Hepatocyte (in vitro differentiated cells): ENCODE data around the gene PSD2. TPM values are rescaled to one million over a fixed set of nuclear protein-coding genes. Genes with fewer than 3 reads are reported as not detected.

ENCODE experiments used
- DNase-seq: peaks from one replicate; pipeline ENCODE4 v3.0.0-alpha.2; 2016; ENCODE audit warnings: low spot score
- H2AFZ ChIP-seq: fragments of 200-600 bp; sonication (generic); 2 replicates; pipeline ENCODE4 v1.6.0; 2016; ENCODE audit warnings: antibody characterized with exemption, mild to moderate bottlenecking
- H3K27ac ChIP-seq: fragments of 200-600 bp; sonication (generic); 2 replicates; pipeline ENCODE4 v1.5.1; 2016; ENCODE audit warnings: mild to moderate bottlenecking
- H3K27me3 ChIP-seq: fragments of 200-600 bp; sonication (generic); 2 replicates; pipeline ENCODE4 v1.6.1; 2016
- H3K36me3 ChIP-seq: fragments of 200-600 bp; sonication (generic); replicated peaks from 2 replicates; pipeline ENCODE4 v1.5.1; 2016; ENCODE audit warnings: low read depth; ENCODE audit not compliant: insufficient read depth
- H3K4me1 ChIP-seq: fragments of 200-600 bp; sonication (generic); 2 replicates; pipeline ENCODE4 v1.5.1; 2016; ENCODE audit warnings: mild to moderate bottlenecking, moderate library complexity; ENCODE audit not compliant: insufficient read depth
- H3K4me2 ChIP-seq: fragments of 200-600 bp; sonication (generic); 2 replicates; pipeline ENCODE4 v1.6.0; 2016
- H3K4me3 ChIP-seq: fragments of 200-600 bp; sonication (generic); 2 replicates; pipeline ENCODE4 v1.5.1; 2016; ENCODE audit warnings: mild to moderate bottlenecking
- H3K79me2 ChIP-seq: fragments of 200-600 bp; sonication (generic); 2 replicates; pipeline ENCODE4 v1.6.0; 2017; ENCODE audit warnings: mild to moderate bottlenecking
- H3K9me2 ChIP-seq: fragments of 200-600 bp; sonication (generic); replicated peaks from 2 replicates; pipeline ENCODE4 v1.6.0; 2017; ENCODE audit warnings: mild to moderate bottlenecking; ENCODE audit not compliant: insufficient read depth
- H3K9me3 ChIP-seq: fragments of 200-600 bp; sonication (generic); 2 replicates; pipeline ENCODE4 v1.5.1; 2016; ENCODE audit warnings: low read depth, mild to moderate bottlenecking
- H4K20me1 ChIP-seq: fragments of 200-600 bp; sonication (generic); 2 replicates; pipeline ENCODE4 v1.6.0; 2016; ENCODE audit warnings: mild to moderate bottlenecking; ENCODE audit not compliant: insufficient read depth, poor library complexity, severe bottlenecking
- EZH2 ChIP-seq: fragments of 200-600 bp; sonication (generic); IDR thresholded peaks from 2 replicates; pipeline ENCODE4 v1.6.1; 2016; ENCODE audit warnings: antibody characterized with exemption, mild to moderate bottlenecking, borderline replicate concordance
- EZH2phosphoT487 ChIP-seq: fragments of 200-600 bp; sonication (generic); IDR thresholded peaks from one replicate; pipeline ENCODE4 v1.6.1; 2018; ENCODE audit warnings: antibody characterized with exemption, mild to moderate bottlenecking, low read depth, moderate library complexity; ENCODE audit not compliant: unreplicated experiment, severe bottlenecking
- WGBS: methylation state at CpG from one replicate; pipeline ENCODE4 v1.1.6; 2016; ENCODE audit warnings: low lambda C conversion rate; ENCODE audit errors: missing lambda C conversion rate; 5-methylcytosine and 5-hydroxymethylcytosine counted together
- polyA plus RNA-seq: library from polyadenylated mRNA; unstranded; fragments of >200 nt; fragmentation: Nextera tagmentation; extraction: Ambion mirVana; gene quantifications from 2 replicates; pipeline ENCODE4 v1.2.1, GENCODE V29; 2016
- total RNA-seq: library from RNA; depleted of rRNA; stranded (reverse); fragments of >200 nt; gene quantifications from 2 replicates; pipeline ENCODE4 v1.2.3, GENCODE V29; 2014
- TF ChIP-seq, protein P1 (sequence below): fragments of 200-600 bp; sonication (generic); IDR thresholded peaks from 2 replicates; pipeline ENCODE4 v1.5.1; 2016; ENCODE audit warnings: antibody characterized with exemption, mild to moderate bottlenecking; ENCODE audit not compliant: poor library complexity

PSD2 gene
- total and polyA plus RNA-seq, 2 experiments from 2014 or later = not detected

GRCh38 chr5:139838381-139839197, 43.0 kb downstream of the PSD2 start:
- WGBS = 81% methylated on average over 12 of the region's 12 CpGs
- no peak overlapping the region for H3K27ac ChIP-seq
- no peak overlapping the region for H3K4me2 ChIP-seq
- H2AFZ ChIP-seq = no peak overlapping the region
- no peaks in the 10 kb centered on the region for H3K4me1 ChIP-seq
- no peaks in the 10 kb centered on the region for H3K79me2 ChIP-seq
- H3K27me3 ChIP-seq = peaks cover 23% of the 10 kb centered on the region
- no peaks in the 10 kb centered on the region for H3K9me3 ChIP-seq
- H3K36me3 ChIP-seq = no peaks in the 10 kb centered on the region
- no peaks in the 10 kb centered on the region for H4K20me1 ChIP-seq
- no peak overlapping the region for H3K4me3 ChIP-seq
- DNase-seq = no peak
- H3K9me2 ChIP-seq = no peaks in the 10 kb centered on the region
- TF ChIP-seq, protein P1, sequence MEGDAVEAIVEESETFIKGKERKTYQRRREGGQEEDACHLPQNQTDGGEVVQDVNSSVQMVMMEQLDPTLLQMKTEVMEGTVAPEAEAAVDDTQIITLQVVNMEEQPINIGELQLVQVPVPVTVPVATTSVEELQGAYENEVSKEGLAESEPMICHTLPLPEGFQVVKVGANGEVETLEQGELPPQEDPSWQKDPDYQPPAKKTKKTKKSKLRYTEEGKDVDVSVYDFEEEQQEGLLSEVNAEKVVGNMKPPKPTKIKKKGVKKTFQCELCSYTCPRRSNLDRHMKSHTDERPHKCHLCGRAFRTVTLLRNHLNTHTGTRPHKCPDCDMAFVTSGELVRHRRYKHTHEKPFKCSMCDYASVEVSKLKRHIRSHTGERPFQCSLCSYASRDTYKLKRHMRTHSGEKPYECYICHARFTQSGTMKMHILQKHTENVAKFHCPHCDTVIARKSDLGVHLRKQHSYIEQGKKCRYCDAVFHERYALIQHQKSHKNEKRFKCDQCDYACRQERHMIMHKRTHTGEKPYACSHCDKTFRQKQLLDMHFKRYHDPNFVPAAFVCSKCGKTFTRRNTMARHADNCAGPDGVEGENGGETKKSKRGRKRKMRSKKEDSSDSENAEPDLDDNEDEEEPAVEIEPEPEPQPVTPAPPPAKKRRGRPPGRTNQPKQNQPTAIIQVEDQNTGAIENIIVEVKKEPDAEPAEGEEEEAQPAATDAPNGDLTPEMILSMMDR = no peak
- no peak for TF ChIP-seq EZH2phosphoT487
- TF ChIP-seq EZH2 = no peak

- no peaks in the 10 kb centered on the region for H3K9me2 ChIP-seq
- no peaks in the 10 kb centered on the region for H4K20me1 ChIP-seq
- TF ChIP-seq EZH2 (no peak), EZH2phosphoT487 (no peak)
- TF ChIP-seq, protein P1 = no peak
- peaks cover 18% of the 10 kb centered on the region for H3K27me3 ChIP-seq
- H3K4me1 ChIP-seq = no peaks in the 10 kb centered on the region
- DNase-seq = no peak
- no peaks in the 10 kb centered on the region for H3K9me3 ChIP-seq
- 93% methylated on average over 15 of the region's 16 CpGs for WGBS
- H3K4me3 ChIP-seq = no peak overlapping the region
- no peaks in the 10 kb centered on the region for H3K79me2 ChIP-seq
- H2AFZ ChIP-seq = no peak overlapping the region
- no peak overlapping the region for H3K4me2 ChIP-seq
- H3K36me3 ChIP-seq = no peaks in the 10 kb centered on the region
- no peak overlapping the region for H3K27ac ChIP-seq
Measured at GRCh38 chr5:139839232-139839815, 43.7 kb downstream of the PSD2 start.

- H3K36me3 ChIP-seq = no peaks in the 10 kb centered on the region
- H3K27ac ChIP-seq = no peak overlapping the region
- no peak overlapping the region for H2AFZ ChIP-seq
- no peaks in the 10 kb centered on the region for H3K4me1 ChIP-seq
- no peaks in the 10 kb centered on the region for H3K9me3 ChIP-seq
- DNase-seq = no peak
- TF ChIP-seq EZH2phosphoT487 (no peak), EZH2 (no peak)
- TF ChIP-seq, protein P1 = no peak
- no peaks in the 10 kb centered on the region for H4K20me1 ChIP-seq
- peaks cover 16% of the 10 kb centered on the region for H3K27me3 ChIP-seq
- H3K4me2 ChIP-seq = no peak overlapping the region
- no peaks in the 10 kb centered on the region for H3K79me2 ChIP-seq
- WGBS = 86% methylated on average over 8 of the region's 8 CpGs
- no peak overlapping the region for H3K4me3 ChIP-seq
- no peaks in the 10 kb centered on the region for H3K9me2 ChIP-seq
Measured at GRCh38 chr5:139839918-139840317, 44.3 kb downstream of the PSD2 start.
